IPS-NIHi11 (cell line): ENCODE data around the gene LACRT.
A peak's percentile ranks its signal among the peaks of the same experiment; 100 is the strongest.
"Not testable (repeated sequence)": the region's sequence is repeated elsewhere in the genome, so short reads cannot be mapped to it uniquely, and the experiment has no call there.

Source experiments
- DNase-seq: peaks from one replicate; pipeline ENCODE4 v3.0.0; 2012; ENCODE audit warnings: mixed read lengths, low spot score

LACRT gene

GRCh38 chr12:54639112-54639511, 4.4 kb upstream of the LACRT start:
- not testable (repeated sequence) for DNase-seq

- peak; percentile 75 for DNase-seq
Observed at GRCh38 chr12:54631988-54632728, 2.5 kb downstream of the LACRT start.

- no peak for DNase-seq
Observed at GRCh38 chr12:54631551-54631950, 3.1 kb downstream of the LACRT start.

- DNase-seq = no peak
Observed at GRCh38 chr12:54629925-54630324, 4.8 kb downstream of the LACRT start.

- no peak for DNase-seq
Observed at GRCh38 chr12:54628186-54628846, 6.4 kb downstream of the LACRT start.

GRCh38 chr12:54627304-54627703, 7.4 kb downstream of the LACRT start:
- no peak for DNase-seq

GRCh38 chr12:54625598-54625997, 9.1 kb downstream of the LACRT start:
- DNase-seq = no peak

- no peak for DNase-seq
Observed at GRCh38 chr12:54624315-54625279, 10.1 kb downstream of the LACRT start.

GRCh38 chr12:54622463-54623183, 12.1 kb downstream of the LACRT start:
- no peak for DNase-seq

GRCh38 chr12:54616933-54617680, 17.6 kb downstream of the LACRT start:
- DNase-seq = no peak

- no peak for DNase-seq
Observed at GRCh38 chr12:54612225-54612750, 22.4 kb downstream of the LACRT start.

GRCh38 chr12:54611715-54612149, 23.0 kb downstream of the LACRT start:
- no peak for DNase-seq

- no peak for DNase-seq
Observed at GRCh38 chr12:54608769-54609168, 25.9 kb downstream of the LACRT start.

- DNase-seq = no peak
Observed at GRCh38 chr12:54608156-54608555, 26.5 kb downstream of the LACRT start.

- DNase-seq = no peak
Observed at GRCh38 chr12:54606556-54606955, 28.1 kb downstream of the LACRT start.

GRCh38 chr12:54605138-54605970, 29.3 kb downstream of the LACRT start:
- no peak for DNase-seq

GRCh38 chr12:54604436-54604835, 30.3 kb downstream of the LACRT start:
- no peak for DNase-seq

- no peak for DNase-seq
Observed at GRCh38 chr12:54603872-54604271, 30.8 kb downstream of the LACRT start.

- peak; percentile 81 for DNase-seq
Observed at GRCh38 chr12:54603173-54603814, 31.4 kb downstream of the LACRT start.
